ENCODE results near the gene FAM20A.

The FAM20A gene

GRCh38 chr17:68579194-68579927 is 21.8 kb downstream of the FAM20A start:
- H4K20me1 ChIP-seq, result no peaks in the 10 kb centered on the region
- H3K4me2 ChIP-seq, result no peak overlapping the region
- H3K9ac ChIP-seq, result no peak overlapping the region
- H3K27ac ChIP-seq, result no peak overlapping the region
- H3K4me1 ChIP-seq, result no peaks in the 10 kb centered on the region
- H3K27me3 ChIP-seq, result no peaks in the 10 kb centered on the region
- no peaks in the 10 kb centered on the region for H3K9me3 ChIP-seq
- TF ChIP-seq Cebpa-rat (IDR thresholded peaks at IDR 0.05), result no peak
- no peaks in the 10 kb centered on the region for H3K36me3 ChIP-seq
- H3K4me3 ChIP-seq, result no peak overlapping the region

GRCh38 chr17:68578236-68578635 is 22.9 kb downstream of the FAM20A start:
- Histone ChIP-seq H3K27me3 (no peaks in the 10 kb centered on the region), H3K9ac (no peak overlapping the region), H4K20me1 (no peaks in the 10 kb centered on the region), H3K4me1 (no peaks in the 10 kb centered on the region), H3K27ac (no peak overlapping the region), H3K36me3 (no peaks in the 10 kb centered on the region), H3K4me2 (no peak overlapping the region), H3K9me3 (no peaks in the 10 kb centered on the region), H3K4me3 (no peak overlapping the region)
- no peak for TF ChIP-seq Cebpa-rat (IDR thresholded peaks at IDR 0.05)

GRCh38 chr17:68577497-68577821 is 23.7 kb downstream of the FAM20A start:
- Histone ChIP-seq H3K27me3 (no peaks in the 10 kb centered on the region), H3K9ac (no peak overlapping the region), H3K9me3 (no peaks in the 10 kb centered on the region), H3K36me3 (no peaks in the 10 kb centered on the region), H3K4me1 (no peaks in the 10 kb centered on the region), H3K4me2 (no peak overlapping the region), H3K4me3 (no peak overlapping the region), H4K20me1 (no peaks in the 10 kb centered on the region), H3K27ac (no peak overlapping the region)
- no peak for TF ChIP-seq Cebpa-rat (IDR thresholded peaks at IDR 0.05)

- H3K4me1 ChIP-seq, result no peaks in the 10 kb centered on the region
- H3K4me3 ChIP-seq, result no peak overlapping the region
- H3K9ac ChIP-seq, result no peak overlapping the region
- no peak overlapping the region for H3K4me2 ChIP-seq
- no peaks in the 10 kb centered on the region for H4K20me1 ChIP-seq
- no peaks in the 10 kb centered on the region for H3K36me3 ChIP-seq
- no peak overlapping the region for H3K27ac ChIP-seq
- H3K9me3 ChIP-seq, result no peaks in the 10 kb centered on the region
- TF ChIP-seq Cebpa-rat (IDR thresholded peaks at IDR 0.05), result no peak
- H3K27me3 ChIP-seq, result no peaks in the 10 kb centered on the region
These were observed 24.2 kb downstream of the FAM20A start for GRCh38 chr17:68576811-68577496.

- Histone ChIP-seq H3K4me2 (no peak overlapping the region), H3K9ac (no peak overlapping the region), H3K9me3 (no peaks in the 10 kb centered on the region), H4K20me1 (no peaks in the 10 kb centered on the region), H3K4me1 (no peaks in the 10 kb centered on the region), H3K27ac (no peak overlapping the region), H3K36me3 (no peaks in the 10 kb centered on the region), H3K4me3 (no peak overlapping the region), H3K27me3 (no peaks in the 10 kb centered on the region)
- no peak for TF ChIP-seq Cebpa-rat (IDR thresholded peaks at IDR 0.05)
These were observed 25.0 kb downstream of the FAM20A start for GRCh38 chr17:68576137-68576536.

- Histone ChIP-seq H4K20me1 (no peaks in the 10 kb centered on the region), H3K36me3 (no peaks in the 10 kb centered on the region), H3K27ac (no peak overlapping the region), H3K9me3 (no peaks in the 10 kb centered on the region), H3K4me2 (no peak overlapping the region), H3K4me3 (no peak overlapping the region), H3K4me1 (no peaks in the 10 kb centered on the region), H3K9ac (no peak overlapping the region), H3K27me3 (no peaks in the 10 kb centered on the region)
- no peak for TF ChIP-seq Cebpa-rat (IDR thresholded peaks at IDR 0.05)
These were observed 27.8 kb downstream of the FAM20A start for GRCh38 chr17:68573338-68573737.

GRCh38 chr17:68572138-68572842 is 28.9 kb downstream of the FAM20A start:
- Histone ChIP-seq H3K9ac (no peak overlapping the region), H3K4me1 (no peaks in the 10 kb centered on the region), H3K36me3 (no peaks in the 10 kb centered on the region), H3K9me3 (no peaks in the 10 kb centered on the region), H3K4me3 (no peak overlapping the region), H3K27ac (no peak overlapping the region), H4K20me1 (no peaks in the 10 kb centered on the region), H3K4me2 (no peak overlapping the region), H3K27me3 (no peaks in the 10 kb centered on the region)
- TF ChIP-seq Cebpa-rat (IDR thresholded peaks at IDR 0.05), result no peak

- TF ChIP-seq Cebpa-rat (IDR thresholded peaks at IDR 0.05), result no peak
- no peak overlapping the region for H3K9ac ChIP-seq
- no peaks in the 10 kb centered on the region for H4K20me1 ChIP-seq
- H3K4me2 ChIP-seq, result no peak overlapping the region
- H3K27ac ChIP-seq, result no peak overlapping the region
- no peaks in the 10 kb centered on the region for H3K27me3 ChIP-seq
- H3K9me3 ChIP-seq, result no peaks in the 10 kb centered on the region
- no peaks in the 10 kb centered on the region for H3K4me1 ChIP-seq
- no peak overlapping the region for H3K4me3 ChIP-seq
- no peaks in the 10 kb centered on the region for H3K36me3 ChIP-seq
These were observed 30.6 kb downstream of the FAM20A start for GRCh38 chr17:68570526-68570925.

GRCh38 chr17:68569346-68569745 is 31.8 kb downstream of the FAM20A start:
- Histone ChIP-seq H3K27ac (no peak overlapping the region), H3K4me1 (no peaks in the 10 kb centered on the region), H3K27me3 (no peaks in the 10 kb centered on the region), H3K9me3 (no peaks in the 10 kb centered on the region), H3K4me3 (no peak overlapping the region), H3K36me3 (no peaks in the 10 kb centered on the region), H3K4me2 (no peak overlapping the region), H4K20me1 (no peaks in the 10 kb centered on the region), H3K9ac (no peak overlapping the region)
- TF ChIP-seq Cebpa-rat (IDR thresholded peaks at IDR 0.05), result no peak

GRCh38 chr17:68568581-68568980 is 32.6 kb downstream of the FAM20A start:
- no peaks in the 10 kb centered on the region for H3K27me3 ChIP-seq
- H3K27ac ChIP-seq, result no peak overlapping the region

More at GRCh38 chr17:68568581-68568980, 32.6 kb downstream of the FAM20A start:
- no peak overlapping the region for H3K4me3 ChIP-seq
- H3K36me3 ChIP-seq, result no peaks in the 10 kb centered on the region
- no peaks in the 10 kb centered on the region for H3K9me3 ChIP-seq
- no peak overlapping the region for H3K9ac ChIP-seq
- no peak for TF ChIP-seq Cebpa-rat (IDR thresholded peaks at IDR 0.05)
- no peak overlapping the region for H3K4me2 ChIP-seq
- no peaks in the 10 kb centered on the region for H3K4me1 ChIP-seq
- H4K20me1 ChIP-seq, result no peaks in the 10 kb centered on the region
